GM19099 (cell line): Measurements from ENCODE around the gene RSPH1.

Source experiments
- POLR2A ChIP-seq: IDR thresholded peaks from 3 replicates; pipeline ENCODE4 v1.6.1; 2011; ENCODE audit warnings: low read depth; ENCODE audit not compliant: insufficient read length; ENCODE audit errors: extremely low read depth

The RSPH1 gene

GRCh38 chr21:42535602-42536171 is 39.7 kb upstream of the RSPH1 start:
- TF ChIP-seq POLR2A, result no peak

- no peak for TF ChIP-seq POLR2A
Measured at GRCh38 chr21:42534421-42535378, 38.7 kb upstream of the RSPH1 start.

GRCh38 chr21:42533963-42534355 is 37.9 kb upstream of the RSPH1 start:
- no peak for TF ChIP-seq POLR2A

GRCh38 chr21:42533306-42533962 is 37.4 kb upstream of the RSPH1 start:
- TF ChIP-seq POLR2A, result no peak

DNA sequence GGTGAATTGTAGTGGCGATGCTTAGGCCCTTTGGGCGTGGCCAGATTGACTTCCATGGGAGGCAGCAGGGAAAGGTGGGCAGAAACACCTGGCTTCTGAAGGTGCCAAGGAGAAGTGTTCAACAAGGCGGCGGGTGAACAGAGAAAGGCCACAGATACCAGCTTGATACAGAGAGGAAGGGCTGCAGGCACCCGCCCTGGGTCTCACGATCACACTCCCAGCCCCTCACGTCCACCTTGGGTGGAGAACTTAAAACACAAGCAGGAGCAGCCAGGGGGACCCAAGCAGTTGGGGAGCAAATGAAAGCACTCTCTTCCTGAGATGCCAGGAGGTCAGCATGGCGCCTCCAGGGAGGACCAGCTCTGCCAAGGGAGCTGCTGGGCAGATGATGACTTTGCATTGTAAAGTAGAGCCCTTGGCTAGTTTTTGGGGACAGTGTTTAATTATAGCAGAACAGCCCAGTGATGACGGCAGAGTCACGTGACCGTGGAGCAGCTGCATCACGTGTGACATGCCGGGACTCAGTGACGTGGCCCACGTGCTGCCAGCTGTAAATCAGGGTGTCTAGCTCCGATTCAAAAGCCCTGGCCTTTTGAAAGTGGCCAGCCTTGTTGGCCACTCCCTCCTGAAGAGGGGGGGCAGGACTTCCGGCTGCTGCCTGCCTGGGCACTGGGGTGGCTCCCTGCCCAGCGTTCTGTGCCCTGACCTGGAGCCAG is 36.6 kb upstream of the RSPH1 start:
- TF ChIP-seq POLR2A, result no peak

DNA sequence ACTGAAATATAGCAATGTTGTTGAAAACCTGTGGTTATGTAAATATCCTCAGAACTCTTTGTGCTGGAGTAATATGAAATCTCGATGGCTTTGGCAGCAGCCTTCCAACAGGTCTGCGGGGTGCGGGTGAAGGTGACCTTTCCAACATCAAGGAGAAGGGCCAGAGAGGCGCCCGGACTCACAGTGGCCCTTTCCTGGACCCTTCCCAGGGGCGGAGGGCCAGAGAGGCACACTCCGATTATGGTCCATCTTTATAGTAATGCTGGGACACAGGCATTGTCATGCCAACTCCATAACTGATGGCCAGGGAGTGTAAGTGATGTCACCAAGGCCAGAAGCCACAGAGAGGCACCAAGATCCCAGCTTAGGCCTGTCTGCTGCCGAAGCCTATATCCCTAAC is 35.7 kb upstream of the RSPH1 start:
- no peak for TF ChIP-seq POLR2A

DNA sequence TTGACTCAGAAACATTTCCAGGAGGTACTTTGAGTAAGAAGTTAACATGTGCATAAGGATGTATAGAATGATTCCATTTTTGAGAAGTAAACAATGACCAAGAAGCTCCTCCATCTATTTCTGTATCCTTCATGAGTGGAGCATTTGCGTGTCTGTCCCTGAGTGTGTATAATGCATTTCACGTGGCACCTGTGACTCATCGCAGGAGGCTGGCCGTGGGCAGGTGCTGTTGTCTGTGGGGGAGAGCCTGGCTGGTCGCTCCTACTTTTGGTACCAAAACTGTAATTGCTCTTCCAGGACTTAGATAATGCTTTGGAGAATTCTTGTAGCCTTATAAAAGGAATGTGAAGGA is 34.1 kb upstream of the RSPH1 start:
- TF ChIP-seq POLR2A, result no peak

DNA sequence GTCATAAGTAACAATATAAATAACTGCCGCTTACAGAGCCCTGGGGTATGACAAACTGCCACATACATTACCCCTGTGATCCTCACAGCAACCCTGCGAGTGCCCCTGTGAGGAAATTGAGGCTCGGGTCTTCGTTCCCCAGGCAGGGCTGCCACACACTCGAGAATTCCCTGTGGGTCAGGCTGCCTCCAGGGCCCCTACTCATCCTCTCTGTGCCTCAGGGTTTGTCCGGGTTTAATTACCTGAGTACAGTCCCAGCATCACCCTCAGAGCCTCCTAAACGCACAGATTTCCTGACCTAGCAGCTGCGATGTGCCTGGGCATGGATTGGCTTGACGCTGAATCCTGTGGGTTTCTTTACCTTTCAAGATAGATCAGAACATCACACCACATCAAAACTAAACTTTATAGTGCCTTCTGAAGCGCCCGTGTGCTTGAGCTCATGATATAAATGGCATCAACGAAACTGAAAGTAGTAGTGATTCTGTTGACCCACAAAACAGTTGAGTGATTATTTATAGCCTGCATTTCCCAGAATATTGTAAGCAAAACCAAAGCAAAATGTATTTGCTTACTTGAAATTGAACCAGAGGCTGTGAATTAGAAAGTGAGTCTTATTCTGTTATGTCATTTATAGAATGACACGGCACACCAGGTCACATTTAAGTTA is 31.6 kb upstream of the RSPH1 start:
- no peak for TF ChIP-seq POLR2A

DNA sequence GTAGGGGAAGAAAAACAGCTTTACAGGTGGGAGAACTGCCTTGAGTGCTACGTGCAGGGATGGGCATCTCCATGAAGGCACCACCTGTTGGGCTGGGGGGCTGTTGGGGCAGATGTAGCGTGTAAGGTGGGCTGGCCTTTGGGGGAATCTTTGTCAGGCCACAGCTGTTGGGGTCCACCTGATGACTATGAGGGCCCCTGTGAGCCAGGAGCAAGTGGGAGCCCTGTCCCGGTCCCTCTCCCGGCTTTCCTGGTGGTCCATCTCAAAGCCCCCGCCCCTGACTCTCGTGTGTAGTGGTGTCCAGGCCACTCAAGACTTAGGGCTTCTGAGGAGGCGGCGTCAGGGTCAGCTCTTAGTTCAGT is 31.1 kb upstream of the RSPH1 start:
- TF ChIP-seq POLR2A, result no peak

- TF ChIP-seq POLR2A, result no peak
Measured at GRCh38 chr21:42526379-42526727, 30.3 kb upstream of the RSPH1 start.

- no peak for TF ChIP-seq POLR2A
Measured at GRCh38 chr21:42525676-42526378, 29.8 kb upstream of the RSPH1 start.

- TF ChIP-seq POLR2A, result no peak
Measured at GRCh38 chr21:42525029-42525581, 29.1 kb upstream of the RSPH1 start.

DNA sequence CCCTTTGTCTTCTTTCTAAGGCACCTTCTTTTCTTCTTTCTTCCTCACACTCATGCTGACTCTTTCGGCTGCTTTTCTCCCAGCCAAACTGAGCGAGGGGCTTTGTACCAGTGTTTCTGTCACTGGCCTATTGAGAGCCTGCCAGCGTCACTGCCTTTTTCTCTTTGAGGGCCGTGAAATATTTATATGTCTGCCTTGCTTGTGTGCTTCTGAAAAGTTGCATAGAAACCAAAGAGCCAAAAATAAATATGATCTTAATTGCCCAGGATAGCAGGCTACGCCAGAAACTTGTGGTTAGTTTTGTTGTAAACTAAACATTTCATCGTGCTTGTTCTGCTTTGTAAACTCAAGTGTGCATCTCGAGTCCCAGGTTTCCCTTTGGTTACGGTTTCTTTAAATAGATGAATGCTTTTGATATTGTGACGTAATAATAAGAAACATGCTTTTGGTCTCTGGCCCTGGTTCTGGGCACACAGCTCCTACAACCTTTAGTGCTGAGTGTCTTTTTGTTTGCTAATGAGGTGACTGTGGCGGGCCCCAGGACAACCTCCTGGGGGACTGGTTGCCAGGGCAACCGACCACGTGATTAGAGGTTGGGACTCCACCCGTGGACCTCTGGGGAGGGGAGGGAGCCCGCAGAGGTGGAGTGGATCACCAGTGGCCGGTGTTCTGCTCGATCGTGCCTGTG is 28.5 kb upstream of the RSPH1 start:
- TF ChIP-seq POLR2A, result no peak
